ENCODE results near the gene MCTP2.
"Not testable (repeated sequence)": the region's sequence is repeated elsewhere in the genome, so short reads cannot be mapped to it uniquely, and the experiment has no call there.

MCTP2 gene

GRCh38 chr15:94240480-94240879 lies 9.1 kb downstream of the MCTP2 start:
- DNase-seq (ENCODE audit: low read depth), result no peak
- no peak overlapping the region for H3K4me3 ChIP-seq (ENCODE audit: low read depth, low read length)
- no peak for TF ChIP-seq CTCF (IDR thresholded peaks at IDR 0.05; ENCODE audit: insufficient read depth, low read depth, low read length, missing control alignments)

- H3K4me3 ChIP-seq (ENCODE audit: low read depth, low read length), result no peak overlapping the region
- no peak for DNase-seq (ENCODE audit: low read depth)
- TF ChIP-seq CTCF (IDR thresholded peaks at IDR 0.05; ENCODE audit: insufficient read depth, low read depth, low read length, missing control alignments), result no peak
These were observed 10.9 kb downstream of the MCTP2 start for GRCh38 chr15:94242257-94242656.

GRCh38 chr15:94243003-94243402 lies 11.6 kb downstream of the MCTP2 start:
- H3K4me3 ChIP-seq (ENCODE audit: low read depth, low read length); DNase-seq (ENCODE audit: low read depth): not testable (repeated sequence)

- no peak for DNase-seq (ENCODE audit: low read depth)
- no peak overlapping the region for H3K4me3 ChIP-seq (ENCODE audit: low read depth, low read length)
- no peak for TF ChIP-seq CTCF (IDR thresholded peaks at IDR 0.05; ENCODE audit: insufficient read depth, low read depth, low read length, missing control alignments)
These were observed 12.1 kb downstream of the MCTP2 start for GRCh38 chr15:94243418-94243817.

- no peak for DNase-seq (ENCODE audit: low read depth)
- TF ChIP-seq CTCF (IDR thresholded peaks at IDR 0.05; ENCODE audit: insufficient read depth, low read depth, low read length, missing control alignments), result no peak
- no peak overlapping the region for H3K4me3 ChIP-seq (ENCODE audit: low read depth, low read length)
These were observed 14.7 kb downstream of the MCTP2 start for GRCh38 chr15:94246016-94246415.

- no peak for TF ChIP-seq CTCF (IDR thresholded peaks at IDR 0.05; ENCODE audit: insufficient read depth, low read depth, low read length, missing control alignments)
- no peak overlapping the region for H3K4me3 ChIP-seq (ENCODE audit: low read depth, low read length)
- DNase-seq (ENCODE audit: low read depth), result no peak
These were observed 16.7 kb downstream of the MCTP2 start for GRCh38 chr15:94247789-94248638.

- no peak for TF ChIP-seq CTCF (IDR thresholded peaks at IDR 0.05; ENCODE audit: insufficient read depth, low read depth, low read length, missing control alignments)
- no peak for DNase-seq (ENCODE audit: low read depth)
- no peak overlapping the region for H3K4me3 ChIP-seq (ENCODE audit: low read depth, low read length)
These were observed 19.4 kb downstream of the MCTP2 start for GRCh38 chr15:94250801-94251200.

Data from GM12865 (cell line).